NCI-H1436 treated with DMSO at 0.1 percent for 48 hours (cell line): Measurements from ENCODE around the gene LMAN1L.

Source experiments
- DNase-seq: peaks from one replicate; lab custom pipeline; 2025; lab: John Stamatoyannopoulos, UW

The LMAN1L gene

DNA sequence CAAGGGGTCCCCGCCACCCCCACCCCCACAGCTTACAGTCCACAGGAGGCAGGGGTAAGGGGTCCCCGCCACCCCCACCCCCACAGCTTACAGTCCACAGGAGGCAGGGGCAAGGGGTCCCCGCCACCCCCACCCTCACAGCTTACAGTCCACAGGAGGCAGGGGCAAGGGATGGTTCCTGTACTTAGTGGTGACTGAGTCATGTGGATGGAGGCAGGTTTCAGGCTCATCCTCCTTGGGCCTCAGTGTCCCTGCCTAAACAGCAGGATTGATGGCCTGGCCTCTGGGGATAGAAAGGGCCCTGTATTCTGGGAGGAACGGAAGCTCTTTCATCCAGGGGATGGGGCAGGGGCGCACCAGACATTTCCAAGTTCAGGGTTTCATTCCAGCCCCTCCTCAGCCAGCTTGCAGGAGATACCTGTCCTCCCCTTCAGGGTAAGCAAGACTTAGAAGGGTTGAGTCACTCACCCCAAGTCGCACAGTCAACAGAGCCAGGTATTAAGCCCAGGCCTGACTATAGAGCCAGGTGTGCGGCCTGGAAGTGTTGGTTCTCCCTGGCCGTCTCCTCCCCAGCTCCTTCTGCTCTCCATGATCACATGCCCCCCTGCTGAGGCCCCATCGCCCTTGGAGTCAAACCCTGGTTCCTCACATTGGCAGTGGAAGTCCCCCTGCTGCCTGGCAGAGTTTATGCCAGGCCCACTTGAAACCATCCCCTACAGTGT is 18.2 kb upstream of the LMAN1L start:
- DNase-seq = no peak

DNA sequence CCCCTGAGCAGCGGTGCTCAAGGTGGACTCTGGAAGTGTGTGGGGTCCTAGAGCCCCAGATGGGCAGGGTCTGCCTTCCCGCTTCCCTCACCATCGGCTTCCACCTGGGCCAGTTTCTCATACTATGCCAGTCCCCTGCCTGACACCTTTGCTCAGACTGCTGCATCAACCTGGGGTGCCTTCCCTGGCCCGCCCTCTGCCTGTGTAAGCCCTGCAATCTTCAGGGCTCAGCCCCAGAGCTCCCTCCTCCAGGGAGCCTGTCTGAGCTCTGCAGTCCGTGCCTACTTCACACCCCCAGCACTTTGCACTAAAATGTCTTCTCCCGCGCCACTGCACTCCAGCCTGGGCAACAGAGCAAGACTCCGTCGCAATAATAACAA is 17.7 kb upstream of the LMAN1L start:
- no peak for DNase-seq

DNA sequence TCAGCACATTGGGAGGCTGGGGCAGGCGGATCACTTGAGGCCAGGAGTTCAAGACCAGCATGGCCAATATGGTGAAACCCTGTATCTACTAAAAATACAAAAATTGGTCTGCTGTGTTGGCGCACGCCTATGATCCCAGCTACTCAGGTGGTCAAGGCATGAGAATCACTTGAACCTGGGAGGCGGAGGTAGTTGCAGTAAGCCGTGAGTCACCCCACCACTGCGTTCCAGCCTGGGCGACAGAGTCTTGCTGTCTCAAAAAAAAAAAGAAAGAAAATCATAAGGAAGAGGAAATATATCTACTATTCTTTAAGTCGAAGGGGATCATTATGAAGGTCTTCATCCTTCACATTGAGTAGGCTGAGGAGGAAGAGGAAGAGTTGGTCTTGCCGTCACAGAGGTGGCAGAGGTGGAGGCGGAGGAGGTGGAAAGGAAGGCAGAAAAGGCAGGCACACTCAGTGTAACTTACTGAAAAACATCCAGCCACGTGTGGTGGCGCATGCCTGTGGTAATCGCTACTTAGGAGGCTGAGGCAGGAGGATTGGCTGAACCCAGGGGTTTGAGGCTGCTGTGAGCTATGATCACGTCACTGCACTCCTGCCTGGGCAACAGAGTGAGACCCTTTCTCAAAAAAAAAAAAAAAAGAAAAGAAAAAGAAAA is 16.5 kb upstream of the LMAN1L start:
- no peak for DNase-seq

GRCh38 chr15:74798388-74799254 is 14.0 kb upstream of the LMAN1L start:
- no peak for DNase-seq

- no peak for DNase-seq
Measured at GRCh38 chr15:74799255-74799855, 13.3 kb upstream of the LMAN1L start.

GRCh38 chr15:74799856-74800558 is 12.6 kb upstream of the LMAN1L start:
- DNase-seq = no peak

DNA sequence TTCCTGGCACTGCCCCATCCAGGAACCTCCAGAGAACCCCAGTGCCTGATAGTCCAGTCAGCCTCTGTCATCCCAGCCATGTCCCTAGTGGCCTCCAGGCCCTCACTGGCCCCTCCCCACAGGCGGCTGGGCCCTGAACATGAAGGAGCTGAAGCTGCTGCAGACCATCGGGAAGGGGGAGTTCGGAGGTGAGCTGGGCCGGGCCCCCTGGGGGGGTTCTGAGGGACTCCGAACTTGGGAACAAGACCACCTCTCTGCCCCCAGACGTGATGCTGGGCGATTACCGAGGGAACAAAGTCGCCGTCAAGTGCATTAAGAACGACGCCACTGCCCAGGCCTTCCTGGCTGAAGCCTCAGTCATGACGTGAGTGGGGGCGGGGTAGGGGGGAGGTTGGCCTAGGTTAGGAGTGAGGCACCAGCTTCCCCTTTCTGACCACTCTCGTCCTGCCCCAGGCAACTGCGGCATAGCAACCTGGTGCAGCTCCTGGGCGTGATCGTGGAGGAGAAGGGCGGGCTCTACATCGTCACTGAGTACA is 12.0 kb upstream of the LMAN1L start:
- no peak for DNase-seq

GRCh38 chr15:74801311-74801997 is 11.2 kb upstream of the LMAN1L start:
- DNase-seq = no peak

- DNase-seq = no peak
Measured at GRCh38 chr15:74802290-74802689, 10.3 kb upstream of the LMAN1L start.

GRCh38 chr15:74802862-74803447 is 9.7 kb upstream of the LMAN1L start:
- no peak for DNase-seq

DNA sequence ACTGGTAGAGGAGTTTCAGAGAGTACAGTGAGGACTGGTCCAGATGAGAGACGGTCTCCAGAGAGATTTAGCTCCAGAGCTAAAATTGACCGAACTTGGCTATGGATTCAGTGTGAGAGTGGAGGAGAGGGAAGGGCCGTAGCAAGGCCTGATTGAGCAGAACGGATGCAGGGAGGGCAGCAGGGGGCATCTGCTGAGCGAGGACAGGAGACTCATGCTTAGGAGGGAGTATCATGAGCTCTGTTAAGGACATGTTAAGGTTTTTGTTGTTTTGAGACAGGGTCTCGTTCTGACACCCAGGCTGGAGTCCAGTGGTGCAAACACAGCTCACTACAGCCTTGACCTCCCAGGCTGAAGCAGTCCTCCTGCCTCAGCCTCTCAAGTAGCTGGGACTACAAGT is 7.7 kb upstream of the LMAN1L start:
- no peak for DNase-seq

- DNase-seq = no peak
Measured at GRCh38 chr15:74807282-74807681, 5.4 kb upstream of the LMAN1L start.

- DNase-seq = no peak
Measured at GRCh38 chr15:74808078-74808839, 4.4 kb upstream of the LMAN1L start.

DNA sequence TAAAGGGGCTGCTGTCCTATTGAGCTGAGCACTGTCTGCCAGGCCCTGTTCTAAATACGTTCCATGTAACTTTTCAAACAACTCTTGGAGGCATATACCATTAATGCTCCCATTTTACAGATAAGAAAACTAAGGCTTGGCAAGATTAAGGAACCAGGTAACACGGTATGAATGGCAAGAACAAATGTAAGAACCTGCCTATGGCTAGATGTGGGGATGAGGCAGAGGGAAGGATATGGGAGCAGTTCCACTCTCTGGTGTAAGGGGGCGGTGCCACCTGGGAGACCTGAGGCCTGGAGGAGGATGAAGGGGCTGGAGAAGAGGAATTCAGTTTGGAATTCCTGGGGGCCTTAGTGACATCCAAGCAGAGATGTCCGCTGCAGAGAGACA is 3.8 kb upstream of the LMAN1L start:
- no peak for DNase-seq

- no peak for DNase-seq
Measured at GRCh38 chr15:74809242-74809641, 3.4 kb upstream of the LMAN1L start.

DNA sequence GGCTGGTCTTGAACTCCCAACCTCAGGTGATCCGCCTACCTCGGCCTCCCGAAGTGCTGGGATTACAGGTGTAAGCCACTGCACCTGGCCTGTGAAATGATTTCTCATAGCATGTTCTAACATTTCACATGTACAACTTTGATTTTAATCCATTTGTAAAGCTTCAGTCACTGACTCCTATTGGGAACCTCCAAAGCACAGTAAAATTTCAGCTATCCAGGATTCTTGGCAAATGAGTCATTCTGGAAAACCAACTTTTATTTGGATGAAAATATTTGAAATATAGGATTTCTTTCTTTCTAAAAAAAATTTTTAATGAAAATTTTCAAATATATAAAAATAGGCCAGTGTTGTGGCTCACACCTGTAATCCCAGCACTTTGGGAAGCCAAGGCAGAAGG is 2.7 kb upstream of the LMAN1L start:
- no peak for DNase-seq

DNA sequence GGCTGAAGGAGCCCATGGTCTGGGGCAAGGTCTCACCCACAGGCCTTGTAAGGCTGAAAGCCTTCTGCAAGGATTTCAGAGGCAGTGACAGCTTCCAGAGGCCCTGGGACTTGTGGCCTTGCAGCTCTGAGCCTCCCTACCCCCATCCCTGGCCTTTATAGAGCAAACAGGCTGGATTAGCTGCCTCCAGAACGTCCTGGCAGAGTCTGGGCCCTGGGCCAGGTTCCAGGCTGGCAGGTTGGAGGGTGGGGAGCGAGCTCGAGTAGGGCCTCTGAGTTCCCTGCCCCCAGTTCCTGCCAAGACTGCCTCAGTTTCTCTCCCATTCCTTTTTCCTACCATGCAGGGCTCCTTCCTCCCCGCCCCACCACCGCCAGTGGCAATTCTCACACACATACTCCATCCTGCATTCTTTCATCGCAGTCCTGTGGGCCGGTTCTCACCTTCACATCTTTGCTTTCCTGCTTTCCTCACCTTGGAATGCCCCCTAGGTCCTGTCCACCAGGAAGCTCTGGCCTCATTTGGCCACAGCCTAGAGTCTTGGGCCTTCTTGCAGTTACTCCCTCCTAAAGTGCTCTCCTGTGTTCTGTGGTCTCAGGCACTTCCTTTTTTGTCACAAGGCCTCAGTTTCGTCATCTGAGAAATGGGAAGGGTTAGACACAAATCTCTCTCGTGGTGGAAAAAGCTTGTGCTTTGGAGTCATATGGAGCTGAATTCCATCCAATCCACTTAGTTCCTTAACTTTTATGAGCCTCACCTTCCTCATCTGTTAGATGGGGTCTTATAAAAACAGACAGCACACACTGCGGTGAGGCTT is 2.7 kb downstream of the LMAN1L start:
- DNase-seq = no peak

- no peak for DNase-seq
Measured at GRCh38 chr15:74815961-74816360, 3.3 kb downstream of the LMAN1L start.
